Chondrocyte (in vitro differentiated cells): ENCODE measurements around the gene AP2M1. TPM values are rescaled to one million over a fixed set of nuclear protein-coding genes. Genes with fewer than 3 reads are reported as not detected.
A peak's percentile ranks its signal among the peaks of the same experiment; 100 is the strongest.
"Not testable (repeated sequence)": the region's sequence is repeated elsewhere in the genome, so short reads cannot be mapped to it uniquely, and the experiment has no call there.

Experiments used
- DNase-seq: peaks from one replicate; pipeline ENCODE4 v3.0.0; 2021; ENCODE audit warnings: mixed read lengths, low spot score
- H3K27ac Mint-ChIP-seq: one replicate; pipeline ENCODE4 v1.8.0; 2021; ENCODE audit warnings: mild to moderate bottlenecking, moderate library complexity, mixed read lengths; ENCODE audit not compliant: unreplicated experiment
- H3K27me3 Mint-ChIP-seq: 2 replicates; pipeline ENCODE4 v1.8.0; 2021; ENCODE audit warnings: low read depth, mixed read lengths
- H3K36me3 Mint-ChIP-seq: 2 replicates; pipeline ENCODE4 v1.8.0; 2021; ENCODE audit warnings: low read depth, mixed read lengths
- H3K4me1 Mint-ChIP-seq: 2 replicates; pipeline ENCODE4 v1.8.0; 2021; ENCODE audit warnings: low read depth, mild to moderate bottlenecking, mixed read lengths
- H3K4me3 Mint-ChIP-seq: one replicate; pipeline ENCODE4 v1.8.0; 2021; ENCODE audit warnings: mild to moderate bottlenecking, moderate library complexity, mixed read lengths; ENCODE audit not compliant: unreplicated experiment
- H3K9me3 Mint-ChIP-seq: 2 replicates; pipeline ENCODE4 v1.8.0; 2021; ENCODE audit warnings: low read depth, mixed read lengths
- CTCF ChIP-seq: fragments of 200-600 bp; sonication (generic); IDR thresholded peaks from 2 replicates; pipeline ENCODE4 v1.5.0; 2021; ENCODE audit warnings: antibody characterized with exemption, mild to moderate bottlenecking, moderate library complexity
- total RNA-seq: library from RNA; stranded (reverse); gene quantifications from 3 replicates; pipeline ENCODE4 v1.2.1, GENCODE V29; 2021

AP2M1 gene
- total RNA-seq, 1 donor from 2014 or later = 488 TPM

DNA sequence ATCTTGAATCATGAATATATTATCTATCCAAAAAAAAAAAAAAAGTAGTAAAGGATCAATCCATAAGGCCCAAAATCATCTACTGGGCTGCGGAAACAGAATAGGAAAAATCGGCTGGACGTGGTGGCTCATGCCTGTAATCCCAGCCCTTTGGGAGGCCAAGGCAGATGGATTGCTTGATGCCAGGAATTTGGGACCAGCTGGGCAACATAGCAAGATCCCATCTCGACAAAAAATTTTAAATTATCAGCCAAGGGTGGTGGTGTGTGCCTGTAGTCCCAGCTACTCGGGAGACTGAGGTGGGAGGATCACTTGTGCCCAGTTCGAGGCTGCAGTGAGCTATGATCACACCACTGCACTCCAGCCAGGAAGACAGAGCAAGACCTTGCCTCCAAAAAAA, 25.5 kb upstream of the AP2M1 start:
- peaks cover 18% of the 10 kb centered on the region for H3K4me1 Mint-ChIP-seq
- no peak for TF ChIP-seq CTCF
- H3K9me3 Mint-ChIP-seq = no peaks in the 10 kb centered on the region
- H3K36me3 Mint-ChIP-seq = no peaks in the 10 kb centered on the region
- H3K4me3 Mint-ChIP-seq = no peak overlapping the region
- H3K27ac Mint-ChIP-seq = no peak overlapping the region
- no peak for DNase-seq
- H3K27me3 Mint-ChIP-seq = no peaks in the 10 kb centered on the region

GRCh38 chr3:184149770-184150169, 24.9 kb upstream of the AP2M1 start:
- not testable (repeated sequence) for H3K4me3 Mint-ChIP-seq

DNA sequence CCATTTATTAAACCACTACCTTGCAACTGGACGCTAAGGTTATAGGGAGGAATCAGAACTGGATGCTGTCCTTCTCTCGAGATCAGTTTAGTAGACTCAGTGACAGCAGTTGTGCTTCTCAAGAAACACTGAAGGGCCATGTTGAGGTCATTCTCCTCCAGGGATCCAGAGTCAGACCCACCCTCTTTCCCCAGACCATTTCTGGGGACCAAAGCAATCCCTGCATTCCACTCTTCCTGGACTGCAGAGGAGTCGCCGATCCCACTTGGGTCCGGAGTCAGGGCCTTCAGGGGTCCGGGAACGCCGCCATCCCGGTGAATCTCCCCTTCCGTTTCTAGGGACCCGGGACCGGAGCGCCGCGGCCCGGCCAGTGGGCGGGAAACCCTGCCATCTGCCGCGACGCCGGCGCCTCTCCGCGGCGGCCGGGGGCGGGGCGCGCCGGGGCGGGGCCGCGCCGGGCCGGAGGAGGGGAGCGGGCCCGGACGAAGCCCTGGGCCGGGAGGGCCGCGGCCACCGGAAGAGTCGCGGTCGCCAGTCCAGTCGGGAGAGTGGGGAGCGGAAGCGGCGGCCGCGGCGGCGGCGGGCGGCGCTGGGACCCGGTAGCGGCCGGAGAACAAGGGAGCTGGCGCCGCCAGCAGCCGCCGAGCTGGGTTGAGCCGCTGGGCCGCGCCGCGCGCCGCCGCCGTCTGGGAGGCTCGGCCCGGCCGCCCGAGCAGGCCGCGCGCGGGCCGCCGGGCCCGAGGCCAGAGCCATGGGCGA, 19.6 kb upstream of the AP2M1 start, which contains the start of gene DVL3:
Gene DVL3, plus strand, starts transcription at position 493 of the 759 bp plus-strand sequence. Its CDS starts 259 bp downstream, at position 752.
- no peaks in the 10 kb centered on the region for H3K27me3 Mint-ChIP-seq
- peaks cover 40% of the 10 kb centered on the region for H3K4me1 Mint-ChIP-seq
- H3K9me3 Mint-ChIP-seq = no peaks in the 10 kb centered on the region
- peak within 1 kb of the TSS; percentile 91 for H3K27ac Mint-ChIP-seq
- TF ChIP-seq CTCF = no peak
- peak within 1 kb of the TSS; percentile 97 for H3K4me3 Mint-ChIP-seq
- no peak for DNase-seq
- H3K36me3 Mint-ChIP-seq = no peaks in the 10 kb centered on the region

More at GRCh38 chr3:184149770-184150169, 24.9 kb upstream of the AP2M1 start:
- DNase-seq, H3K9me3 Mint-ChIP-seq, H3K27me3 Mint-ChIP-seq, H3K36me3 Mint-ChIP-seq: not testable (repeated sequence)
- Mint-ChIP-seq H3K27ac (peak overlapping the region; percentile 18), H3K4me1 (peaks cover 25% of the 10 kb centered on the region)
- TF ChIP-seq CTCF = peak; percentile 66

GRCh38 chr3:184155644-184156521, 18.8 kb upstream of the AP2M1 start:
- Mint-ChIP-seq H3K9me3 (no peaks in the 10 kb centered on the region), H3K36me3 (no peaks in the 10 kb centered on the region), H3K4me1 (peaks cover 48% of the 10 kb centered on the region), H3K27ac (peak overlapping the region; percentile 91), H3K4me3 (peak overlapping the region; percentile 97), H3K27me3 (no peaks in the 10 kb centered on the region)
- TF ChIP-seq CTCF = no peak
- no peak for DNase-seq

DNA sequence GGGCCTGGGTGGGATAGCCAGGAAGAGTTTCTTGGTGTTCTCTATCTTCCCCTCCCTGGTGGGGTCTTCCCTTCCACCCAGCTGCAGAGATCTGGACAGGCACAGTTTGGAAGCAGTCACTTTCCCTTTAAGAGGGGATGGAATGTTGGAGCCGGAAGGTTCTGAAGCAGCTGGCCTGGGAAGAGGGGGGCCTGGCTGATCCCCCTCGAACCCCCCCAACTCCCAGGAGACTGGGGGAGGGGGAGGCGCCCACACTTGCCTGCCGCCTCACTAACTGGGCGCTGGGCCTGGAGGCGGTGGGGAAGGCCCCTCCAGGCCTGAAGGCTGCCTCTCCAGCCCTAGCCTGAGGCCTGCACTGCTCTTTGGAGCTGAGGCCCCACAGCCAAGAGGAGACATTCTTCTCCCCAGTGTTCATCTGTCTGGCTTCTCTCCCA, 18.1 kb upstream of the AP2M1 start:
- DNase-seq = no peak
- peaks cover 1% of the 10 kb centered on the region for H3K36me3 Mint-ChIP-seq
- TF ChIP-seq CTCF = no peak
- H3K9me3 Mint-ChIP-seq = no peaks in the 10 kb centered on the region
- no peaks in the 10 kb centered on the region for H3K27me3 Mint-ChIP-seq
- H3K4me1 Mint-ChIP-seq = peaks cover 55% of the 10 kb centered on the region
- peak overlapping the region; percentile 91 for H3K27ac Mint-ChIP-seq
- peak overlapping the region; percentile 97 for H3K4me3 Mint-ChIP-seq
